Naive thymus-derived CD8-positive, alpha-beta T cell (primary cell): Measurements from ENCODE around the gene DIP2C. TPM values are rescaled to one million over a fixed set of nuclear protein-coding genes. Genes with fewer than 3 reads are reported as not detected.

ENCODE experiments used
- ATAC-seq, 2 donors: fragments of 150-1000 bp; cut with Tn5 transposase in 1 of 2; sonication (Bioruptor Pico), chemical (Tn5 transposase) in 1 of 2; 1 replicate in 1 of 2; 2 replicates in 1 of 2; pipeline ENCODE4 v1.10.0; 2021; ENCODE audit warnings: mild to moderate bottlenecking in 2 of 2, moderate library complexity in 2 of 2
- POLR2A ChIA-PET: fragments of 350-600 bp; sonication (Branson Sonifier 250); formaldehyde crosslinking; loops from one replicate; lab custom pipeline; 2021; ENCODE audit warnings: antibody characterized with exemption; lab: Charles Lee
- DNase-seq, 10 donors: peaks; one replicate each; pipeline versions ENCODE4 v3.0.0 to v3.0.0-alpha.2; 2020 to 2022
- H3K27ac Mint-ChIP-seq, 10 donors: one replicate each; pipeline ENCODE4 v1.8.0; 2020 to 2022; ENCODE audit warnings: mild to moderate bottlenecking in 10 of 10, mixed read lengths in 10 of 10, moderate library complexity in 4 of 10, inconsistent platforms in 1 of 10
- H3K27me3 Mint-ChIP-seq, 5 donors: one replicate each; pipeline ENCODE4 v1.8.0; 2021 to 2022; ENCODE audit warnings: mixed read lengths in 5 of 5
- H3K36me3 Mint-ChIP-seq, 3 donors: one replicate each; pipeline ENCODE4 v1.8.0; 2020 to 2022; ENCODE audit warnings: mixed read lengths in 3 of 3, mild to moderate bottlenecking in 2 of 3, inconsistent platforms in 1 of 3
- H3K4me1 Mint-ChIP-seq, 4 donors: one replicate each; pipeline ENCODE4 v1.8.0; 2021 to 2022; ENCODE audit warnings: mixed read lengths in 4 of 4
- H3K4me3 Mint-ChIP-seq, 10 donors: one replicate each; pipeline ENCODE4 v1.8.0; 2020 to 2022; ENCODE audit warnings: mild to moderate bottlenecking in 10 of 10, mixed read lengths in 10 of 10, moderate library complexity in 6 of 10, inconsistent platforms in 1 of 10
- H3K9me3 Mint-ChIP-seq, 9 donors: one replicate each; pipeline ENCODE4 v1.8.0; 2020 to 2022; ENCODE audit warnings: mixed read lengths in 9 of 9, mild to moderate bottlenecking in 3 of 9, inconsistent platforms in 1 of 9, moderate library complexity in 1 of 9
- polyA plus RNA-seq, 3 donors: library from polyadenylated mRNA; unstranded; fragments of 300-500 nt; fragmentation: Illumina TruSeq; gene quantifications; one replicate each; pipeline ENCODE4 v1.2.3, GENCODE V29; 2021
- total RNA-seq, 8 experiments: library from RNA in 2 of 8; stranded (reverse) in 2 of 8; gene quantifications; one replicate each; pipeline ENCODE4 v1.2.3 and lab custom pipeline; 2021 to 2026

The DIP2C gene
- total and polyA plus RNA-seq, 5 experiments from 2014 or later = 0.32 to 3.9 (median 1.2) TPM

DNA sequence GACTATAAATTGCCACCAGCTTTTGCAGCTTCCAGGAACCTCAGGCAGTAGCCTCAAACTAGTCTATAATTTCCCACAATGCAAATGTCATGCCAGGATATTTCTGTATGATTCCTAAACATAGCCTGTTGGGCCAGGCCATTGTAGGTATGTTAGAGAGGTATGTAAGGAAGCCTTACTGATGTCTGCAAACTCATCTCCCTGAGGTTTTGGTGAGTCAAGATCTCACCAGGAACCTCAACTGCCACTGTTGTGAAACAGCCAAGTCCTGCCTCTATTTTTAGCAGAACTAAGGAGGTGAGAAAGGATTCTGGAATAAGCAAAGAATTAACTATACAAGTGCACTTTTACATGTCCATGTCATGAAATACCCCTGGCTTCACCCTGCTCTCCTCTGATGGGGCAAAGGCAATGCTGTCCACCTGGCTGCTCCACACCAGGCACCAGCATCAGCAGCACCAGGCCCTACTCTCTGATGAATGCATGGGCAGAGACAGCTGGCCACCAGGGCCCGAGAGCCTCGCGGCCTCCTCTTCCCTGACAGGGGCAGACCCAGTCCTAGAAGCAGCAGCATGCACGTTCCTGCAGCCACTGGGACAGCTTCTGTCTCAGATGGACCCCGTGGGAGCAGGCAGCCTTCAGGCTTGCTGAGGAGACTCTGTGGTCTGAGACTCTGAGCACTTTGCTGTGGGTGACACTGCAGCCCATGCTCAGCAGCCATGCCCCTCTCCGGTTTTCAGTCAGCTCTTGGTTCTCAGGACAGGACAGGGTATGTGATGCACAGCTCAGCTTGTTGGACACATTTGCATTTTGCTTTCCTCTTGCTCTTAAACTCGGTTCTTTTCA lies 407.0 kb downstream of the DIP2C start:
- H3K36me3 Mint-ChIP-seq = peaks cover 0 to 56% (median 10%) of the 10 kb centered on the region in 3 donors
- POLR2A ChIA-PET = no interaction called here
- DNase-seq (no peak), ATAC-seq (no peak)
- H3K4me3 Mint-ChIP-seq = no peak overlapping the region
- no peaks in the 10 kb centered on the region for H3K9me3 Mint-ChIP-seq
- peaks cover 0 to 2% (median 0%) of the 10 kb centered on the region in 4 donors for H3K4me1 Mint-ChIP-seq
- peaks cover 0 to 2% (median 0%) of the 10 kb centered on the region in 5 donors for H3K27me3 Mint-ChIP-seq
- H3K27ac Mint-ChIP-seq = peak overlapping the region in 1 of 10 donors; percentile 65

DNA sequence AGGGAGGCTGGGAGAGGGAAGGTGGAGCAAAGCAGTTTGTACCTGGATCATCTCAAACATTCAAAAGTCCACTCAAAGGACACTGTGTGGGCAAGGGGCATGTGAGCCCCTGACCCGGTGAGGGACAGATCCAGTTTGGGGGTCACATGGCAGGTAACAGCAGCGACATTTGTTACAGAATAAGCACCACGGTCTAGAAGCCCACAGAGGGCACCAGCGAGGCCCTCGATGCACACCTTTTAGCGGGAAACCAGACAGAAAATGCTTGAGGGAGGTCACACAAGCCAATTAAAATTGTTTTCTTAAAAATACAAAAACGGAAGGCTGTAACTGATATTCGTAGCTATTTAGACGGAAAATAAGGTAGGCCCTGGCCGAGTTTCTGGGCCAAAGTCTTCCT lies 409.8 kb downstream of the DIP2C start:
- Mint-ChIP-seq H3K4me1 (peaks cover 0 to 2% (median 0%) of the 10 kb centered on the region in 4 donors), H3K36me3 (peaks cover 0 to 53% (median 8%) of the 10 kb centered on the region in 3 donors), H3K27ac (peak overlapping the region in 1 of 10 donors; percentile 48), H3K4me3 (no peak overlapping the region), H3K27me3 (peaks cover 0 to 2% (median 0%) of the 10 kb centered on the region in 5 donors), H3K9me3 (no peaks in the 10 kb centered on the region)
- ATAC-seq = no peak
- no peak for DNase-seq
- POLR2A ChIA-PET = no interaction called here

DNA sequence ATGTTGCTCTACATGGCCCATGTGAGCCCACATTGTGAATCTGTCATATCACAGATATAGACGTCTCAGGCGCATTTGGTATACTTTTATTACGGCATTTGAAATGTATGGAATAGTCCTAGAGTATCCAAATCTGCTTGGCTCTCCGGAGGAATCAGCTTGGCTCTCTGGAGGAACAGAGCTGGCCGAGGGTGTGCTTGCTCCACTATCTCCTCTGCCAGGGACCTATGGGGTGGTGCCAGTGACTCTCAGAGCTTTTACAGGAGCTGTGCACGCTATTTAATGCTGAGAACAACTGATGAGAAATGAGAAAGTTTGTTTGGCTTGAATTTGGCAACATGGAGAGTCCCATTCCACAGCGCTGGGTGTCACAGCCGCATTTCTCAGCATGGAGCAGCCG lies 410.2 kb downstream of the DIP2C start:
- Mint-ChIP-seq H3K36me3 (peaks cover 0 to 51% (median 8%) of the 10 kb centered on the region in 3 donors), H3K9me3 (no peaks in the 10 kb centered on the region), H3K4me1 (peaks cover 0 to 2% (median 0%) of the 10 kb centered on the region in 4 donors), H3K4me3 (no peak overlapping the region), H3K27me3 (peaks cover 0 to under 1% (median 0%) of the 10 kb centered on the region in 5 donors), H3K27ac (peak overlapping the region in 1 of 10 donors; percentile 48)
- POLR2A ChIA-PET = no interaction called here
- ATAC-seq (no peak), DNase-seq (no peak)

DNA sequence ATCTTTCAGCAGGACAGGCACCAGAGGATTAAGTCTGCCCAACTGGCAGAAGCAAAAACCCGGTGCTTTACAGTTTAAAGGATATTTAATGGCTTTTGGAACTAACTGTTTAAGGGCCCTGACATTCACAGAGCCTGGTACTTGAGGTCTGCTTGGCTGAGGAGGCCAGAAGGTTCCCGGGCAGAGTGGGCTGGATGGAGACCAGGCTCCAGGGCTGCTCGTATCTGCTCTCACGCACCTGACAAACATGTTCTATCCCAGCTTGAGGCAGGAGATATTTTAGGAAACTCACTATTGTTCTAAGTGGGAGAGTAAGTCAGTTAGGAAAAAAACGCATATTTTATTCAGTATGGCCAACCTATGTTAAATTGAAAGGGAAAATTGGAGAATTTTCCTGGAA lies 410.8 kb downstream of the DIP2C start:
- Mint-ChIP-seq H3K36me3 (peaks cover 0 to 46% (median 8%) of the 10 kb centered on the region in 3 donors), H3K27me3 (no peaks in the 10 kb centered on the region), H3K4me3 (no peak overlapping the region), H3K27ac (no peak overlapping the region), H3K4me1 (peaks cover 0 to 2% (median 0%) of the 10 kb centered on the region in 4 donors), H3K9me3 (no peaks in the 10 kb centered on the region)
- POLR2A ChIA-PET = no interaction called here
- DNase-seq (no peak), ATAC-seq (no peak)

DNA sequence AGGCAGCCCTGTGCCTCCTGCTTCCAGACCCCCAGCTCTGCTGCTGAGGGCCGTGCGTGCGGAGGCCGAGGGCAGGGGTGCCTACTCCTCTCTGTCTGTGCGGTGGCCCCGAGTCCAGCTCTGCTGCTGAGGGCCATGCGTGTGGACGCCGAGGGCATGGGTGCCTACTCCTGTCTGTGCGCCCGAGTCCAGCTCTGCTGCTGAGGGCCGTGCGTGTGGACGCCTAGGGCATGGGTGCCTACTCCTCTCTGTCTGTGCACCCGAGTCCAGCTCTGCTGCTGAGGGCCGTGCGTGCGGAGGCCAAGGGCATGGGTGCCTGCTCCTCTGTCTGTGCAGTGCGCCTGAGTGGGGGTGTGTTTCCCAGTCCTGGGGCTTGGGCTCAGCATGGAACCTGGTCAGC lies 411.5 kb downstream of the DIP2C start:
- no peak for ATAC-seq
- DNase-seq = no peak
- H3K27me3 Mint-ChIP-seq = no peaks in the 10 kb centered on the region
- POLR2A ChIA-PET = no interaction called here
- H3K9me3 Mint-ChIP-seq = no peaks in the 10 kb centered on the region
- H3K4me1 Mint-ChIP-seq = peaks cover 0 to 2% (median 0%) of the 10 kb centered on the region in 4 donors
- no peak overlapping the region for H3K4me3 Mint-ChIP-seq
- H3K27ac Mint-ChIP-seq = no peak overlapping the region
- peaks cover 0 to 38% (median 8%) of the 10 kb centered on the region in 3 donors for H3K36me3 Mint-ChIP-seq

DNA sequence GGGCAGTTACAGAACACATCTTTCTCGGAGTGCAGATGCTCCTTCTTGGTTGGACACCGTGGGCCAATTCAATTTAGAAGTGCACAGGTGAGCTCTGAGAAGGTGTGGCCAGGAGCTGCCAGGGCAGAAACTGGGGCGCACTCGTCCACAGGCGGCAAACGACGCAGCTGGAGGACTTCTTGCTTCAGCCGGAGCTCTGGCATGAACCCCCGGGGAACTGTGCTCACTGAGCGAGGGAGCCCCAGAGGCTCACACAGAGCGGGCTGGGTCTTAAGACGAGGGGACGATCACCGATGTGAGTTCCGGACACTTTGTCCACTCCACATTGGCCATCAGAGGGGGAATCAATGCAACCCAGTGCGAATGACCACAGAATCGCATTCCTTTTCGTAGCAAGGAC lies 413.8 kb downstream of the DIP2C start:
- H3K9me3 Mint-ChIP-seq = no peaks in the 10 kb centered on the region
- H3K4me3 Mint-ChIP-seq = no peak overlapping the region
- DNase-seq = no peak
- peaks cover 0 to 25% (median 3%) of the 10 kb centered on the region in 3 donors for H3K36me3 Mint-ChIP-seq
- no peak overlapping the region for H3K27ac Mint-ChIP-seq
- no peak for ATAC-seq
- peaks cover 0 to 5% (median 0%) of the 10 kb centered on the region in 4 donors for H3K4me1 Mint-ChIP-seq
- POLR2A ChIA-PET = no interaction called here
- no peaks in the 10 kb centered on the region for H3K27me3 Mint-ChIP-seq

DNA sequence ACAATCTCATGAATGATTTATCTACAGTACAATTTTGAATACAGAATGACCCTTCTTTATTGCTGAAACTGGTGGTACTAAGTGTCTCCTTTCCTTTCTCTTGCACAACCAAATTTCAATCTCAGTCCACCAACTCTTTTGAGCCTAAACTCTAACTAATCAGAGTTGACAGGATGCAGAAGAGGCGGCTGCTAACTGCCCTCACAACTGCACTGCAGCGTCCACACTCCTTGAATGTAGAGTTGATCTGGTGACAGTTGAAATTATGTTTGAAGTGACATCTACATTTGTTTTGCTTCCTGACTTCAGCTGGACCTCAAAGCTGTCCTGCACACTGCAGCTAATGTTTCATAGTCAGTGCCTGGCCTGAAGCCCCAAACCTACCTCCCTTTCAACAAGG lies 414.6 kb downstream of the DIP2C start:
- DNase-seq (no peak), ATAC-seq (no peak)
- peak overlapping the region in 1 of 10 donors; percentile 14 for H3K27ac Mint-ChIP-seq
- H3K36me3 Mint-ChIP-seq = peaks cover 0 to 20% (median 0%) of the 10 kb centered on the region in 3 donors
- H3K4me1 Mint-ChIP-seq = peaks cover 0 to 3% (median 0%) of the 10 kb centered on the region in 4 donors
- no peaks in the 10 kb centered on the region for H3K9me3 Mint-ChIP-seq
- POLR2A ChIA-PET = no interaction called here
- H3K4me3 Mint-ChIP-seq = no peak overlapping the region
- H3K27me3 Mint-ChIP-seq = no peaks in the 10 kb centered on the region

DNA sequence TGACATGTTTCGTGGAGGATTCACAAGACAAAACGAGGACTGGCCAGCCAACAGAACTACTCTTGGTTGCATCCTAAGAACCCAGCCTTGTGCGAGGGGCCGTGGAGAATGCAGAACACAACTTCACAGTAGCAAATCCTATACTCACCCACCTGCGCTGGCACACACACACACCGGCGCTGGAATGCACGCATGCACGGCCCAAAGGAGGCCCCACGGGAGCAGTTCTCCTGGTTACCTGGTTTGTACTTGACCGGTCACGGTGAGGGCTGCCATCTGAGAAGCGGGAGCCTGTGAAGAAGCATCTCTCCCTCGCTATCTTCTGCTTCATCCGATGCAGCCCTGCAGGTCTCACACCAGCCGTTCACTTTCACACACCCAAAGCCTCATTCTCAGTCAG lies 416.4 kb downstream of the DIP2C start:
- H3K36me3 Mint-ChIP-seq = peaks cover 0 to 19% (median 0%) of the 10 kb centered on the region in 3 donors
- DNase-seq (no peak), ATAC-seq (no peak)
- no peak overlapping the region for H3K27ac Mint-ChIP-seq
- POLR2A ChIA-PET = no interaction called here
- no peak overlapping the region for H3K4me3 Mint-ChIP-seq
- peaks cover 0 to 3% (median 0%) of the 10 kb centered on the region in 4 donors for H3K4me1 Mint-ChIP-seq
- no peaks in the 10 kb centered on the region for H3K9me3 Mint-ChIP-seq
- H3K27me3 Mint-ChIP-seq = no peaks in the 10 kb centered on the region

DNA sequence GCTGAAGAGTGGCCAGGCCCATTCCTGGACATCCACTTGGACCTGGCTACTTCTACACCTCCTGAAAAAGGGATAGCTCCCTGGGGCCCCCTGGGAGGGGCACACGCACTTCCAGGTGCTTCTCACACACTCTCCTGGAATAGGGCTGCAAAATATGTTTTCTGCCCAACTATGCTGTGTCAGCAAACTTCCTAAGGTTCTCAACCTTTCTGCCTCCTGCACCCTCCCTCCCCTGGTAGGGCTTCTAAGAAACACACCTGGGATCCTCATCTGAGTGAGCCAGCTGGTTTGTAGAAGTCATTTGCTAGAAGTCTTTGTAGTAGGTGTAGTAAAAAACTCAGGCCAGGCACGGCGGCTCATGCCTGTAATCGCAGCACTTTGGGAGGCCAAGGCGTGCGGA lies 417.7 kb downstream of the DIP2C start:
- Mint-ChIP-seq H3K36me3 (peaks cover 0 to 6% (median 0%) of the 10 kb centered on the region in 3 donors), H3K27me3 (no peaks in the 10 kb centered on the region), H3K27ac (no peak overlapping the region), H3K9me3 (no peaks in the 10 kb centered on the region), H3K4me1 (peaks cover 0 to 3% (median 0%) of the 10 kb centered on the region in 4 donors), H3K4me3 (no peak overlapping the region)
- DNase-seq (no peak), ATAC-seq (no peak)
- POLR2A ChIA-PET = no interaction called here

DNA sequence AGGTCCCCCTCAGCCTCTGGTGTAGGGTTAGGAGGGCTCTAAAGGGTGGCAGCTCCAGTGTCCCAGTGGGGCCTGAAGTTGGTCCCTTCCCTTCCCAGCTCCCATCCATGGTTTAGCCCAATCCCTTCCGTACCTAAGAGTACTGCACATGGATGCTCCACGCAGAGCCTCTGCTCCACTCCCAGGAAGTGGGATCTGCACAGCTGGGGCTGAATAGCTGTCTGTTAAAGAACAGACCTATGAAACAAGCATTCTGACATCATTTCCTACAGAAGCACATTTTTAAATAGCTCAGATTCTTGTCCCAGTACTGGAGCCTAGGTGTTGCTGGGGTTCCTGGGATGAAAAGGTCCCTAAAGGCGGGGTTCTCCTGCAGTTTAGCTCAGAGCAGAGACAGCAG lies 418.3 kb downstream of the DIP2C start:
- no peak for ATAC-seq
- DNase-seq = no peak
- H3K27me3 Mint-ChIP-seq = no peaks in the 10 kb centered on the region
- no peak overlapping the region for H3K27ac Mint-ChIP-seq
- H3K4me3 Mint-ChIP-seq = no peak overlapping the region
- POLR2A ChIA-PET = no interaction called here
- H3K36me3 Mint-ChIP-seq = peaks cover 0 to 4% (median 0%) of the 10 kb centered on the region in 3 donors
- H3K4me1 Mint-ChIP-seq = peaks cover 0 to 3% (median 0%) of the 10 kb centered on the region in 4 donors
- no peaks in the 10 kb centered on the region for H3K9me3 Mint-ChIP-seq

DNA sequence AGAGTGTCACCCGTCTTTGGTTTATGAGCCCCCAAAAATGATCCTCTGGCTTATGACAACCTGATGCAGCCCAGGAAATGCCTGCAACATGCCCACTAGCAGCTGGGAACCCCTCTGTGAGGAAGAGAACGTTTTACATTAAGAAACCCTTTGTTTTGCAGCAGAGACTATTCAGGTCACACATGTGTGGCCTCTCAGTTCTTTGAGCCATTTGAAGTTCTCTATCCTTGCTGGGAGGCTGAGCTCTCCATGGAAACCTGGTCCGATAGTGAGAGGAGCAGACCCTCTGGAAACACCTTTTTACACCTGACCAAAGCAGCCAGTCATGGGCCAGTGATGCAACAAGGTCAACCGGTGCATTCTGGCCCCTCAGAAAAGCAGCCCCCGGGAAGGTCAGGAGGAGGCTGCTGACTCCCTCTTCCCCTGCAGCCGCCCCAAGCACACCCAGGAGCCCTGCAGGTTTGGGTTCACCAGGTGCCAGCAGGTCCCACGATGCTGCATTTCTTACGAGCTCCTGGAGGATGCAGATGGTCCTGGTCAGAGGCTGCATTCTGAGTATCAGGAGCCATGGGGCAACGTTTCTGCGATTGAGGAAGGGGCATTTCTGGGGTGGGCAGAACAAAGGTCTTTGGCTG lies 419.9 kb downstream of the DIP2C start:
- no peak for ATAC-seq
- no peak overlapping the region for H3K4me3 Mint-ChIP-seq
- POLR2A ChIA-PET = no interaction called here

DNA sequence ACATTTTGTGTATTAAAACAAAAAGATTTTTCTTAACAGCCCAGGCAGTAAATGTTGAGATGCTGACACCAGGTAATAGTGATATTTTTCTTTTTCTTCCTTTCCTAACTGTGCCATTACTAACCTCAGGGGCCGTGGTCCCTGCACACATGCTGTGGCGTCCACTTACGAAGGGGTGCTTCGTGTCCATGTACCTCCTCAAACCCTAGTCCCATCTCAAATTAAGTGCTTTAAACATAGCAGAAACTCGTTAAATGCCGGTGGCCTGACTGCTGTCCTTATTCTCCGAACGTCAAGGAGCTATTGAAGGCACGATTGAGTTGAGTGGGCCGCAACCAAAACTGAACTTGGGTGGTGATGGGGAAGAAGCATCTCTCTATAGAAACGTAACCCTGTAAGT lies 421.8 kb downstream of the DIP2C start:
- POLR2A ChIA-PET = no interaction called here

More for the DNA sequence above, 419.9 kb downstream of the DIP2C start:
- no peak for DNase-seq
- H3K36me3 Mint-ChIP-seq = no peaks in the 10 kb centered on the region
- H3K9me3 Mint-ChIP-seq = no peaks in the 10 kb centered on the region
- H3K27ac Mint-ChIP-seq = peak overlapping the region in 1 of 10 donors; percentile 68
- no peaks in the 10 kb centered on the region for H3K27me3 Mint-ChIP-seq
- peaks cover 0 to 3% (median 1%) of the 10 kb centered on the region in 4 donors for H3K4me1 Mint-ChIP-seq

DNA sequence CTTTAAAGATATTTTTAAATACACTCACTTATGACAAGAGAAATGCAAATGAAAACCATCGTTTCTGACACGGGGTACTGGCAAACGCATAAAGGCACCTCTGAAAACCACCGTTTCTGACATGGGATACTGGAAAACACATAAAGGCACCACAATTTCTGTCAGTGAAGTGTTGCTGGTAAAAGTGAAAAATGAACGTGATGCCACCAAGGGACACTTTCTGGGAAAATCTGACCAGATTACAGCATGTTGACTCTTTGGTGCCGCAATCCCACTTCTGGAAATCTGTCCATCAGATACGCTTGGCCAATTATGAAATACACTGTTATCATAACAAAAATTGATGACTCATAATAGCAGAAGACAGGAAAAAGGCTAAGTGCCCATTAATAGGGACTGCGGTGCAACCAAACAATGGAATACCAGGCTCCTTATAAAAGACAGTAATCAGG lies 422.5 kb downstream of the DIP2C start:
- POLR2A ChIA-PET = no interaction called here
- ATAC-seq = no peak
- Mint-ChIP-seq H3K4me1 (peaks cover 0 to 3% (median 1%) of the 10 kb centered on the region in 4 donors), H3K27ac (no peak overlapping the region), H3K36me3 (no peaks in the 10 kb centered on the region), H3K27me3 (no peaks in the 10 kb centered on the region), H3K4me3 (no peak overlapping the region), H3K9me3 (no peaks in the 10 kb centered on the region)
- no peak for DNase-seq

More for the DNA sequence above, 421.8 kb downstream of the DIP2C start:
- DNase-seq = no peak
- Mint-ChIP-seq H3K9me3 (no peaks in the 10 kb centered on the region), H3K27me3 (no peaks in the 10 kb centered on the region), H3K4me1 (peaks cover 0 to 3% (median 1%) of the 10 kb centered on the region in 4 donors), H3K4me3 (no peak overlapping the region), H3K27ac (no peak overlapping the region), H3K36me3 (no peaks in the 10 kb centered on the region)
- no peak for ATAC-seq
